ENCODE measurements around the gene MXD4.

DNA sequence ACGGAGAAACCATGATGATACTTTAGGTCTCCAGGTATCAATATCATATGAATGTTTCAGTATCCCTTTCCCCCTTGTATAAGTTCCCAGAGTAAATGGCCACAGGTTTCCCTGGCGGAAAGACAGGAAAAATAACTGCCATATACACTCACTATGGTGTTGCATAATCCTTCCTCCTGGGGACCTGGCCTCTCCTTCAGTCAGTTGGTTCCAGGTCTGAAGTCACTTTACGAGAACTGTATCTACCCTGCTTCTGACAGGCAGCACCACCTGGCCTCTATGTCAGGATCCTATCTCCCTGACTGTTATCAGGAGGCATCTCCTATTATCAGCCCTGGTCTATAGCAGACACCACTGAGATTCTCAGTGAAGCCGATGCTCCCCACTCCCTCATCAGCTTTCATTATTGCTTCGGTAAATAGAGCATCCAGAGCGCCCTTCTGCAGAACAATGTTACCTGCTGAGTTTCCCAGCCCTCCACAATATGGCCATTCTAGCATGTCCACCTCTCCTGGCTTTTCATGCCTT lies 42.6 kb downstream of the MXD4 start:
- TF ChIP-seq, protein P1, sequence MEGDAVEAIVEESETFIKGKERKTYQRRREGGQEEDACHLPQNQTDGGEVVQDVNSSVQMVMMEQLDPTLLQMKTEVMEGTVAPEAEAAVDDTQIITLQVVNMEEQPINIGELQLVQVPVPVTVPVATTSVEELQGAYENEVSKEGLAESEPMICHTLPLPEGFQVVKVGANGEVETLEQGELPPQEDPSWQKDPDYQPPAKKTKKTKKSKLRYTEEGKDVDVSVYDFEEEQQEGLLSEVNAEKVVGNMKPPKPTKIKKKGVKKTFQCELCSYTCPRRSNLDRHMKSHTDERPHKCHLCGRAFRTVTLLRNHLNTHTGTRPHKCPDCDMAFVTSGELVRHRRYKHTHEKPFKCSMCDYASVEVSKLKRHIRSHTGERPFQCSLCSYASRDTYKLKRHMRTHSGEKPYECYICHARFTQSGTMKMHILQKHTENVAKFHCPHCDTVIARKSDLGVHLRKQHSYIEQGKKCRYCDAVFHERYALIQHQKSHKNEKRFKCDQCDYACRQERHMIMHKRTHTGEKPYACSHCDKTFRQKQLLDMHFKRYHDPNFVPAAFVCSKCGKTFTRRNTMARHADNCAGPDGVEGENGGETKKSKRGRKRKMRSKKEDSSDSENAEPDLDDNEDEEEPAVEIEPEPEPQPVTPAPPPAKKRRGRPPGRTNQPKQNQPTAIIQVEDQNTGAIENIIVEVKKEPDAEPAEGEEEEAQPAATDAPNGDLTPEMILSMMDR (conservative IDR thresholded peaks at IDR 0.05), result no peak
- TF ChIP-seq ZFX (IDR thresholded peaks at IDR 0.05), result no peak

Data from C4-2B (cell line).